Stimulated activated CD8-positive, alpha-beta memory T cell treated with anti-CD3 and anti-CD28 coated beads, Interleukin-4, amount 100 ng/mL, for 1 hour (primary cell): ENCODE data around the gene SEMA5B.

Experiments
- DNase-seq, 2 donors: peaks; one replicate each; pipeline ENCODE4 v3.0.0-alpha.2; 2020; ENCODE audit warnings: low read depth in 2 of 2, low spot score in 1 of 2

Gene SEMA5B

GRCh38 chr3:122903171-122903570 lies 124.4 kb downstream of the SEMA5B start:
- no peak for DNase-seq

GRCh38 chr3:122902326-122902725 lies 125.2 kb downstream of the SEMA5B start:
- no peak for DNase-seq

GRCh38 chr3:122898298-122898697 lies 129.3 kb downstream of the SEMA5B start:
- no peak for DNase-seq

- DNase-seq = no peak
Observed at GRCh38 chr3:122893754-122894668, 133.6 kb downstream of the SEMA5B start.

- DNase-seq = no peak
Observed at GRCh38 chr3:122893282-122893681, 134.3 kb downstream of the SEMA5B start.

- DNase-seq = no peak
Observed at GRCh38 chr3:122892118-122892960, 135.2 kb downstream of the SEMA5B start.

- DNase-seq = no peak
Observed at GRCh38 chr3:122890720-122891220, 136.8 kb downstream of the SEMA5B start.

- no peak for DNase-seq
Observed at GRCh38 chr3:122890077-122890719, 137.4 kb downstream of the SEMA5B start.

GRCh38 chr3:122886946-122887345 lies 140.6 kb downstream of the SEMA5B start:
- DNase-seq = no peak

GRCh38 chr3:122886251-122886650 lies 141.3 kb downstream of the SEMA5B start:
- DNase-seq = no peak

GRCh38 chr3:122882361-122882947 lies 145.1 kb downstream of the SEMA5B start:
- no peak for DNase-seq

- DNase-seq = no peak
Observed at GRCh38 chr3:122880624-122881023, 146.9 kb downstream of the SEMA5B start.

GRCh38 chr3:122880173-122880572 lies 147.4 kb downstream of the SEMA5B start:
- DNase-seq = no peak

GRCh38 chr3:122875547-122876127 lies 151.9 kb downstream of the SEMA5B start:
- DNase-seq = no peak

GRCh38 chr3:122873741-122874515 lies 153.6 kb downstream of the SEMA5B start:
- DNase-seq = no peak

- DNase-seq = no peak
Observed at GRCh38 chr3:122868322-122868721, 159.2 kb downstream of the SEMA5B start.

GRCh38 chr3:122864498-122864897 lies 163.1 kb downstream of the SEMA5B start:
- no peak for DNase-seq

- DNase-seq = no peak
Observed at GRCh38 chr3:122862381-122862780, 165.2 kb downstream of the SEMA5B start.
